H9 (cell line): ENCODE results near the gene CST3. TPM values are rescaled to one million over a fixed set of nuclear protein-coding genes. Genes with fewer than 3 reads are reported as not detected.

Experiments used
- DNase-seq: peaks from one replicate; pipeline ENCODE4 v3.0.0-alpha.2; 2017
- H2AFZ ChIP-seq: one replicate; pipeline ENCODE4 v1.6.1; 2013; ENCODE audit warnings: mild to moderate bottlenecking, low read length, control low read depth, moderate library complexity
- H2AK5ac ChIP-seq: 2 replicates; pipeline ENCODE4 v1.6.1; 2013; ENCODE audit warnings: low read length, control low read depth, mixed read lengths; ENCODE audit not compliant: insufficient read length
- H2BK120ac ChIP-seq: one replicate; pipeline ENCODE4 v1.6.1; 2013; ENCODE audit warnings: low read depth, mild to moderate bottlenecking, low read length, control low read depth, inconsistent platforms; ENCODE audit not compliant: poor library complexity, severe bottlenecking
- H2BK12ac ChIP-seq: 2 replicates; pipeline ENCODE4 v1.6.1; 2013; ENCODE audit warnings: low read length, control low read depth, mixed read lengths, low read depth; ENCODE audit not compliant: insufficient read length
- H2BK15ac ChIP-seq: 2 replicates; pipeline ENCODE4 v1.6.1; 2013; ENCODE audit warnings: low read depth, low read length, control low read depth
- H2BK20ac ChIP-seq: one replicate; pipeline ENCODE4 v1.6.1; 2013; ENCODE audit warnings: low read depth, mild to moderate bottlenecking, low read length, control low read depth, inconsistent platforms; ENCODE audit not compliant: poor library complexity, severe bottlenecking
- H2BK5ac ChIP-seq: 2 replicates; pipeline ENCODE4 v1.6.1; 2013; ENCODE audit warnings: low read length, control low read depth, mixed read lengths; ENCODE audit not compliant: insufficient read length
- H3K14ac ChIP-seq: 2 replicates; pipeline ENCODE4 v1.6.1; 2013; ENCODE audit warnings: low read length, control low read depth; ENCODE audit not compliant: insufficient read depth
- H3K18ac ChIP-seq: 2 replicates; pipeline ENCODE4 v1.6.1; 2013; ENCODE audit warnings: low read depth, mild to moderate bottlenecking, mixed read lengths, low read length, control low read depth; ENCODE audit not compliant: insufficient read length
- H3K23ac ChIP-seq: 2 replicates; pipeline ENCODE4 v1.6.1; 2013; ENCODE audit warnings: low read length, control low read depth, mixed read lengths, low read depth; ENCODE audit not compliant: insufficient read length
- H3K23me2 ChIP-seq: 2 replicates; pipeline ENCODE4 v1.6.1; 2013; ENCODE audit warnings: low read depth, mild to moderate bottlenecking, mixed read lengths, low read length, control low read depth; ENCODE audit not compliant: insufficient read length, poor library complexity, severe bottlenecking
- H3K27ac ChIP-seq: 2 replicates; pipeline ENCODE4 v1.5.1; 2013; ENCODE audit warnings: low read length, control low read depth, mixed read lengths, low read depth; ENCODE audit not compliant: insufficient read length
- H3K27me3 ChIP-seq: 2 replicates; pipeline ENCODE4 v1.6.1; 2013; ENCODE audit warnings: low read length, control low read depth, inconsistent platforms; ENCODE audit not compliant: insufficient read depth
- H3K4ac ChIP-seq: 2 replicates; pipeline ENCODE4 v1.6.1; 2013; ENCODE audit warnings: low read depth, mild to moderate bottlenecking, control low read depth, inconsistent platforms, low read length, moderate library complexity
- H3K4me1 ChIP-seq: 2 replicates; pipeline ENCODE4 v1.6.1; 2013; ENCODE audit warnings: low read length, control low read depth, inconsistent platforms; ENCODE audit not compliant: insufficient read depth
- H3K4me2 ChIP-seq: 2 replicates; pipeline ENCODE4 v1.6.1; 2013; ENCODE audit warnings: low read length, control low read depth, mixed read lengths; ENCODE audit not compliant: insufficient read length, insufficient read depth
- H3K56ac ChIP-seq: 2 replicates; pipeline ENCODE4 v1.6.1; 2013; ENCODE audit warnings: low read depth, mild to moderate bottlenecking, mixed read lengths, low read length, control low read depth; ENCODE audit not compliant: insufficient read length
- H3K79me1 ChIP-seq: 2 replicates; pipeline ENCODE4 v1.6.1; 2013; ENCODE audit warnings: low read depth, mild to moderate bottlenecking, moderate library complexity, low read length, control low read depth, inconsistent platforms; ENCODE audit not compliant: insufficient read depth, poor library complexity, severe bottlenecking
- H3K79me2 ChIP-seq: 2 replicates; pipeline ENCODE4 v1.6.1; 2013; ENCODE audit warnings: low read length, control low read depth, inconsistent platforms; ENCODE audit not compliant: insufficient read depth
- H3K9ac ChIP-seq: 2 replicates; pipeline ENCODE4 v1.6.1; 2013; ENCODE audit warnings: low read length, control low read depth, mixed read lengths; ENCODE audit not compliant: insufficient read length; ENCODE audit errors: extremely low read depth
- H3K9me3 ChIP-seq: one replicate; pipeline ENCODE4 v1.6.1; 2013; ENCODE audit warnings: low read depth, low read length, inconsistent platforms; ENCODE audit not compliant: control insufficient read depth
- H3T11ph ChIP-seq: one replicate; pipeline ENCODE4 v1.6.1; 2013; ENCODE audit warnings: mild to moderate bottlenecking, low read length, control low read depth, inconsistent platforms
- H4K20me1 ChIP-seq: one replicate; pipeline ENCODE4 v1.6.1; 2013; ENCODE audit not compliant: control insufficient read depth, insufficient read length, insufficient read depth
- H4K5ac ChIP-seq: 2 replicates; pipeline ENCODE4 v1.6.1; 2013; ENCODE audit warnings: low read depth, mild to moderate bottlenecking, mixed read lengths, low read length, control low read depth; ENCODE audit not compliant: insufficient read length
- H4K8ac ChIP-seq: replicated peaks from 2 replicates; pipeline ENCODE4 v1.6.1; 2013; ENCODE audit warnings: low read length, control low read depth, mixed read lengths, low read depth; ENCODE audit not compliant: insufficient read length
- H4K91ac ChIP-seq: 2 replicates; pipeline ENCODE4 v1.6.1; 2013; ENCODE audit warnings: low read depth, mild to moderate bottlenecking, moderate library complexity, mixed read lengths, low read length, control low read depth; ENCODE audit not compliant: insufficient read length
- H3K27ac Mint-ChIP-seq, 3 experiments: 2 replicates in 2 of 3; 3 replicates in 1 of 3; pipeline ENCODE4 v1.8.0; 2020 to 2021; ENCODE audit warnings: mixed read lengths in 3 of 3, mild to moderate bottlenecking in 1 of 3, moderate library complexity in 1 of 3
- H3K27me3 Mint-ChIP-seq: 2 replicates; pipeline ENCODE4 v1.8.0; 2021; ENCODE audit warnings: low read depth, mild to moderate bottlenecking, moderate library complexity, mixed read lengths
- H3K36me3 Mint-ChIP-seq, 3 experiments: 2 replicates in 2 of 3; 3 replicates in 1 of 3; pipeline ENCODE4 v1.8.0; 2020 to 2021; ENCODE audit warnings: low read depth in 3 of 3, mixed read lengths in 3 of 3; ENCODE audit not compliant: insufficient read depth in 1 of 3
- H3K4me1 Mint-ChIP-seq, 2 experiments: 2 replicates each; pipeline ENCODE4 v1.8.0; 2020; ENCODE audit warnings: mixed read lengths in 2 of 2
- H3K4me3 Mint-ChIP-seq, 2 experiments: 2 replicates in 1 of 2; 3 replicates in 1 of 2; pipeline ENCODE4 v1.8.0; 2020 to 2021; ENCODE audit warnings: mild to moderate bottlenecking in 2 of 2, mixed read lengths in 2 of 2, moderate library complexity in 1 of 2
- H3K9me3 Mint-ChIP-seq, 2 experiments: 2 replicates in 1 of 2; 3 replicates in 1 of 2; pipeline ENCODE4 v1.8.0; 2020; ENCODE audit warnings: mild to moderate bottlenecking in 2 of 2, mixed read lengths in 2 of 2, moderate library complexity in 1 of 2
- WGBS: extraction: QIAGEN DNeasy Blood & Tissue Kit; methylation state at CpG from one replicate; pipeline ENCODE4 v1.1.7; 2013; ENCODE audit warnings: missing lambda C conversion rate, low lambda C conversion rate, mixed read lengths; ENCODE audit not compliant: insufficient read length; ENCODE audit errors: extremely low coverage; 5-methylcytosine and 5-hydroxymethylcytosine counted together
- total RNA-seq: library from RNA; stranded (reverse); gene quantifications from 2 replicates; pipeline ENCODE4 v1.2.1, GENCODE V29; 2021
- TF ChIP-seq, protein P1 (sequence below): fragments of 200-600 bp; sonication (generic); conservative IDR thresholded peaks from 3 replicates; pipeline ENCODE4 v1.8.0; 2021; ENCODE audit warnings: antibody characterized with exemption, mild to moderate bottlenecking

Gene CST3
- total RNA-seq, 1 experiment from 2014 or later = 77.2 TPM

DNA sequence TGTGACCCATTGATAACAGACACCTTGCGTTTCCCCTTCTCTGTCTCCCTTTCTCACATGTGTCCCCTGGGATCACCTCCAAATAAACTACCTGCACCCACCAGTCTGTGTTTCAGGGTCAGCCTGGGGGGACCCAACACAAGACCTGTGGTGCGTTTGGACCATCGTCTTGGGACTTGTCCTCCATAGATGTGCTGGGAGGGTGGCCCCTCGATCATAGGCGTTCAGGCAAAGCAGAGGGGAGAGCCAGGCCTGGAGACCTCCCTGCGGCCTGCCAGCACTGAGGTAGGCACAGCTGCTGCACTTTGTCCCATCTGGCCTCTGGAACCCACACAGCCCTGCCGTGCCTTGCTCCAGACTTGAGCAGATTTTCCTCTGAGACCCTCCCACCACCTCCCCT is 50.1 kb downstream of the CST3 start:
- no peak overlapping the region for H3K9ac ChIP-seq
- no peak overlapping the region for H4K8ac ChIP-seq
- Mint-ChIP-seq H3K9me3 (peaks cover 0 to 2% of the 10 kb centered on the region in 2 experiments; a peak in 2 of 5 replicates), H3K4me3 (no peak overlapping the region), H3K36me3 (peaks cover 0 to 10% (median 0%) of the 10 kb centered on the region in 3 experiments; a peak in 4 of 7 replicates), H3K4me1 (peaks cover 9 to 21% of the 10 kb centered on the region in 2 experiments; a peak in 3 of 4 replicates), H3K27ac (no peak overlapping the region), H3K27me3 (peaks cover 15% of the 10 kb centered on the region; the same call in 1 of the 2 replicates)
- no peaks in the 10 kb centered on the region for H3K23me2 ChIP-seq
- H3K56ac ChIP-seq = no peak overlapping the region
- no peak overlapping the region for H2BK5ac ChIP-seq
- H2AK5ac ChIP-seq = no peak overlapping the region
- no peaks in the 10 kb centered on the region for H3K4me1 ChIP-seq
- H3K14ac ChIP-seq = no peak overlapping the region
- H3K4ac ChIP-seq = no peak overlapping the region
- H4K91ac ChIP-seq = no peak overlapping the region
- no peak overlapping the region for H2BK120ac ChIP-seq
- no peak overlapping the region for H3K23ac ChIP-seq
- H3T11ph ChIP-seq = no peak overlapping the region
- no peaks in the 10 kb centered on the region for H4K20me1 ChIP-seq
- no peak overlapping the region for H2BK12ac ChIP-seq
- no peaks in the 10 kb centered on the region for H3K9me3 ChIP-seq
- no peak overlapping the region for H3K18ac ChIP-seq
- no peak for DNase-seq
- H3K27ac ChIP-seq = no peak overlapping the region
- H2AFZ ChIP-seq = no peak overlapping the region
- H2BK20ac ChIP-seq = no peak overlapping the region
- H3K4me2 ChIP-seq = no peak overlapping the region
- H2BK15ac ChIP-seq = no peak overlapping the region; the same call in 1 of the 2 replicates
- H3K27me3 ChIP-seq = no peaks in the 10 kb centered on the region; the same call in 1 of the 2 replicates
- H3K79me1 ChIP-seq = no peaks in the 10 kb centered on the region
- WGBS = no CpG with 5 or more reads among the region's 7 CpGs
- H4K5ac ChIP-seq = no peak overlapping the region
- TF ChIP-seq, protein P1, sequence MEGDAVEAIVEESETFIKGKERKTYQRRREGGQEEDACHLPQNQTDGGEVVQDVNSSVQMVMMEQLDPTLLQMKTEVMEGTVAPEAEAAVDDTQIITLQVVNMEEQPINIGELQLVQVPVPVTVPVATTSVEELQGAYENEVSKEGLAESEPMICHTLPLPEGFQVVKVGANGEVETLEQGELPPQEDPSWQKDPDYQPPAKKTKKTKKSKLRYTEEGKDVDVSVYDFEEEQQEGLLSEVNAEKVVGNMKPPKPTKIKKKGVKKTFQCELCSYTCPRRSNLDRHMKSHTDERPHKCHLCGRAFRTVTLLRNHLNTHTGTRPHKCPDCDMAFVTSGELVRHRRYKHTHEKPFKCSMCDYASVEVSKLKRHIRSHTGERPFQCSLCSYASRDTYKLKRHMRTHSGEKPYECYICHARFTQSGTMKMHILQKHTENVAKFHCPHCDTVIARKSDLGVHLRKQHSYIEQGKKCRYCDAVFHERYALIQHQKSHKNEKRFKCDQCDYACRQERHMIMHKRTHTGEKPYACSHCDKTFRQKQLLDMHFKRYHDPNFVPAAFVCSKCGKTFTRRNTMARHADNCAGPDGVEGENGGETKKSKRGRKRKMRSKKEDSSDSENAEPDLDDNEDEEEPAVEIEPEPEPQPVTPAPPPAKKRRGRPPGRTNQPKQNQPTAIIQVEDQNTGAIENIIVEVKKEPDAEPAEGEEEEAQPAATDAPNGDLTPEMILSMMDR = no peak
- no peaks in the 10 kb centered on the region; the same call in 1 of the 2 replicates for H3K79me2 ChIP-seq
